ENCODE data around the gene CUEDC1. TPM values are rescaled to one million over a fixed set of nuclear protein-coding genes. Genes with fewer than 3 reads are reported as not detected.

The CUEDC1 gene
- polyA plus RNA-seq, 2 of the 4 experiments (the other 2 are of a cell fraction): 44.3 to 90.6 TPM

- Histone ChIP-seq H3K4me3 (no peak overlapping the region), H3K9me3 (no peaks in the 10 kb centered on the region), H3K4me2 (peak overlapping the region; percentile 51), H3K27ac (peak overlapping the region; percentile 23 to 56; a peak in 4 of 6 replicates), H3K4me1 (peaks cover 66% of the 10 kb centered on the region)
- WGBS (ENCODE audit: missing lambda C conversion rate): 68% methylated on average over 13 of the region's 13 CpGs
- FAIRE-seq (peak; percentile 54), ATAC-seq (no peak), DNase-seq (ENCODE audit: low read depth in 1 of 2, low spot score in 1 of 2) (no peak)
- TF ChIP-seq POLR2A (IDR thresholded peaks at IDR 0.05; ENCODE audit: low read length) (no peak), EP300 (IDR thresholded peaks at IDR 0.05) (no peak), NPAS2 (CRISPR knock-in tag; IDR thresholded peaks at IDR 0.05; ENCODE audit: borderline replicate concordance) (no peak), CHD4 (IDR thresholded peaks at IDR 0.05; ENCODE audit: borderline replicate concordance) (no peak), PHF8 (IDR thresholded peaks at IDR 0.05; ENCODE audit: borderline replicate concordance, low read depth) (no peak), EHF (CRISPR knock-in tag; IDR thresholded peaks at IDR 0.05) (no peak), ZNF302 (CRISPR knock-in tag; IDR thresholded peaks at IDR 0.05) (no peak), ELK1 (IDR thresholded peaks at IDR 0.05; ENCODE audit: low read depth, low read length) (no peak), RCOR1 (IDR thresholded peaks at IDR 0.05; ENCODE audit: low read depth, low read length) (no peak), RAD21 (conservative IDR thresholded peaks at IDR 0.05 in 1 of 2, IDR thresholded peaks at IDR 0.05 in 1 of 2) (no peak), CEBPB (IDR thresholded peaks at IDR 0.05) (no peak), E2F6 (IDR thresholded peaks at IDR 0.05; ENCODE audit: borderline replicate concordance, low read depth) (no peak), HEYL (CRISPR knock-in tag; IDR thresholded peaks at IDR 0.05) (no peak), CBX2 (IDR thresholded peaks at IDR 0.05; ENCODE audit: borderline replicate concordance, low read depth) (no peak), HES2 (IDR thresholded peaks at IDR 0.05) (no peak), REST (IDR thresholded peaks at IDR 0.05) (no peak), POLR2AphosphoS2 (conservative IDR thresholded peaks at IDR 0.05; ENCODE audit: low read length) (no peak), MAFK (IDR thresholded peaks at IDR 0.05; ENCODE audit: partially characterized antibody) (no peak), ESRRA (IDR thresholded peaks at IDR 0.05; ENCODE audit: borderline replicate concordance, low read length) (no peak)
- POLR2A ChIA-PET: no interaction called here
- CTCF ChIA-PET: interaction anchor here (1.2 to 8.8 kb wide), 7 partner anchors 19 to 78 kb away, joined by 3 to 50 read pairs (median 6); no protein-coding TSS in a partner anchor
These were observed 34.1 kb downstream of the CUEDC1 start for GRCh38 chr17:57920916-57921703.

GRCh38 chr17:57919918-57920317 is 35.3 kb downstream of the CUEDC1 start:
- ATAC-seq (no peak), FAIRE-seq (no peak), DNase-seq (ENCODE audit: low read depth in 1 of 2, low spot score in 1 of 2) (no peak)
- H3K9me3 ChIP-seq: no peaks in the 10 kb centered on the region
- ChIA-PET POLR2A (no interaction called here), CTCF (interaction anchor here (1.1 to 8.8 kb wide), 10 partner anchors 12 to 80 kb away, joined by 3 to 50 read pairs (median 6); no protein-coding TSS in a partner anchor)
- peak overlapping the region in 1 of 2 experiments; percentile 74; a peak in 3 of 6 replicates for H3K27ac ChIP-seq
- WGBS (ENCODE audit: missing lambda C conversion rate): 90% methylated on average over 5 of the region's 5 CpGs
- peaks cover 68% of the 10 kb centered on the region for H3K4me1 ChIP-seq
- H3K4me3 ChIP-seq: no peak overlapping the region
- no peak overlapping the region for H3K4me2 ChIP-seq
- TF ChIP-seq EHMT2 (IDR thresholded peaks at IDR 0.05; ENCODE audit: low read depth) (no peak), FOSL2 (IDR thresholded peaks at IDR 0.05) (no peak), FOSL2 (CRISPR knock-in tag; IDR thresholded peaks at IDR 0.05) (no peak), ATOH8 (CRISPR knock-in tag; IDR thresholded peaks at IDR 0.05; ENCODE audit: low read depth) (no peak), HOXA7 (CRISPR knock-in tag; IDR thresholded peaks at IDR 0.05) (no peak), MYC (IDR thresholded peaks at IDR 0.05; ENCODE audit: borderline replicate concordance, low read length) (no peak), JUN (IDR thresholded peaks at IDR 0.05) (no peak), SMC3 (IDR thresholded peaks at IDR 0.05) (no peak), FOXS1 (CRISPR knock-in tag; IDR thresholded peaks at IDR 0.05) (no peak), POLR2A (IDR thresholded peaks at IDR 0.05; ENCODE audit: low read length) (no peak), ZC3H11A (IDR thresholded peaks at IDR 0.05) (no peak), CBX2 (IDR thresholded peaks at IDR 0.05; ENCODE audit: borderline replicate concordance, low read depth) (no peak), MAFK (IDR thresholded peaks at IDR 0.05; ENCODE audit: partially characterized antibody) (no peak), ELK1 (IDR thresholded peaks at IDR 0.05; ENCODE audit: low read depth, low read length) (no peak), TP53 (CRISPR knock-in tag; IDR thresholded peaks at IDR 0.05) (no peak)
